Glutamatergic neuron (in vitro differentiated cells): ENCODE data around the gene NME5. TPM values are rescaled to one million over a fixed set of nuclear protein-coding genes. Genes with fewer than 3 reads are reported as not detected.
"Not testable (repeated sequence)": the region's sequence is repeated elsewhere in the genome, so short reads cannot be mapped to it uniquely, and the experiment has no call there.

Experiments
- DNase-seq: peaks from one replicate; pipeline ENCODE4 v3.0.0; 2022
- H3K27ac Mint-ChIP-seq: one replicate; pipeline ENCODE4 v1.8.0; 2020; ENCODE audit warnings: mild to moderate bottlenecking, mixed read lengths, inconsistent platforms; ENCODE audit not compliant: unreplicated experiment
- H3K27me3 Mint-ChIP-seq: one replicate; pipeline ENCODE4 v1.8.0; 2020; ENCODE audit warnings: mild to moderate bottlenecking, moderate library complexity, mixed read lengths, inconsistent platforms; ENCODE audit not compliant: unreplicated experiment
- H3K36me3 Mint-ChIP-seq: one replicate; pipeline ENCODE4 v1.8.0; 2020; ENCODE audit warnings: mild to moderate bottlenecking, mixed read lengths, inconsistent platforms; ENCODE audit not compliant: unreplicated experiment
- H3K4me1 Mint-ChIP-seq: one replicate; pipeline ENCODE4 v1.8.0; 2020; ENCODE audit warnings: mild to moderate bottlenecking, low read depth, mixed read lengths, inconsistent platforms; ENCODE audit not compliant: unreplicated experiment
- H3K4me3 Mint-ChIP-seq: one replicate; pipeline ENCODE4 v1.8.0; 2020; ENCODE audit warnings: mild to moderate bottlenecking, mixed read lengths, inconsistent platforms; ENCODE audit not compliant: unreplicated experiment
- H3K9me3 Mint-ChIP-seq: one replicate; pipeline ENCODE4 v1.8.0; 2020; ENCODE audit warnings: mild to moderate bottlenecking, moderate library complexity, mixed read lengths, inconsistent platforms; ENCODE audit not compliant: unreplicated experiment
- CTCF ChIP-seq: fragments of 200-600 bp; sonication (generic); IDR thresholded peaks from one replicate; pipeline ENCODE4 v1.5.0; 2021; ENCODE audit not compliant: partially characterized antibody, unreplicated experiment
- total RNA-seq: library from RNA; stranded (reverse); fragmentation: NEBNext Ultra II Directional; extraction: Animal tissue kit (Norgen Biotek cat#: 25700); gene quantifications from one replicate; pipeline ENCODE4 v1.2.1, GENCODE V29; 2021; ENCODE audit not compliant: unreplicated experiment

NME5 gene
- total RNA-seq, 1 donor from 2014 or later: 0.71 TPM

DNA sequence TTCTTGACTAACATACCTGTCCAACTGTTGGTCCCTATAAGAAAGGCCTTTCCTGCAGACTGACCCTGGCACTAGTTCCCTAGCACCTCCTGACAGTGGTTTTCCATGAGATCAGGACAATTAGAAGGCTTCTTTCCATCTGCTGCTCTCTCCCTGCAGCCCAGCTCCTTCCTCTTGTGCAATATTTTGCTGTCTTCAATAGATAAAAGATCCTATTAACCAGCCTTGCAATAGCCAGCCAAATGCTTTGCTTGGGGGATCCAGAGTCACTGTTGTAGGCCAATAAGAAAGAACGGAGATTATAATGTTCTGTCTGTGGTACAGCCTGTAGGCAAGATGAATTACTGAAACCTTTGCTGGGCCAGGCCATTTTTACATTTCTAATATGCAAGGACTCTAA lies 18.4 kb upstream of the NME5 start:
- TF ChIP-seq CTCF: no peak
- H3K27ac Mint-ChIP-seq: no peak overlapping the region
- no peak overlapping the region for H3K4me3 Mint-ChIP-seq
- no peak for DNase-seq
- no peaks in the 10 kb centered on the region for H3K36me3 Mint-ChIP-seq
- no peaks in the 10 kb centered on the region for H3K9me3 Mint-ChIP-seq
- no peaks in the 10 kb centered on the region for H3K27me3 Mint-ChIP-seq
- no peaks in the 10 kb centered on the region for H3K4me1 Mint-ChIP-seq

- H3K27ac Mint-ChIP-seq, H3K27me3 Mint-ChIP-seq, H3K36me3 Mint-ChIP-seq, H3K4me1 Mint-ChIP-seq, H3K9me3 Mint-ChIP-seq, DNase-seq, H3K4me3 Mint-ChIP-seq: not testable (repeated sequence)
Observed at GRCh38 chr5:138155977-138156376, 16.7 kb upstream of the NME5 start.

DNA sequence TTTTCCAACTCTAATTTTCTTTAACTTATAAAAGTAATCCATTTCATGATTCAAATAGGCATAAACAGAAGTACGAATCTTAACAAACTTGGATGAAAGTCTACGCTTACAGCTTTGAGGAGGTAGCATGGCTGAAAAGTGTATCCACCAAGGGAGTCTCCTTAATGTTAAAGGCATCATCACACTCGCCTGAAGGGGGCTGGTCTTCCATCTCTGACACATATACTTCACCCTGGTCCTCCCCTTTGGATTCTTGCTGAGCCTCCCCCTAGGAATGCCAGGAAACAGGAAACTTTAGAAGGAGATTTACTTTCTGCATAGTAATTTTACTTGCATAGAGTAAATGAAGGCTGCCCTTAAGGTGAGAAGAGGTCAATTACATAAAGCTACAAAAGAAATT lies 10.3 kb upstream of the NME5 start:
- Mint-ChIP-seq H3K9me3 (no peaks in the 10 kb centered on the region), H3K36me3 (no peaks in the 10 kb centered on the region), H3K4me1 (no peaks in the 10 kb centered on the region), H3K4me3 (no peak overlapping the region), H3K27me3 (no peaks in the 10 kb centered on the region), H3K27ac (no peak overlapping the region)
- TF ChIP-seq CTCF: no peak
- DNase-seq: no peak

- Mint-ChIP-seq H3K27ac (no peak overlapping the region), H3K27me3 (no peaks in the 10 kb centered on the region), H3K9me3 (no peaks in the 10 kb centered on the region), H3K4me3 (no peak overlapping the region), H3K4me1 (no peaks in the 10 kb centered on the region), H3K36me3 (no peaks in the 10 kb centered on the region)
- no peak for TF ChIP-seq CTCF
- DNase-seq: no peak
Observed at GRCh38 chr5:138148811-138149210, 9.6 kb upstream of the NME5 start.

GRCh38 chr5:138143578-138143977 lies 4.3 kb upstream of the NME5 start:
- H3K36me3 Mint-ChIP-seq, H3K4me1 Mint-ChIP-seq, H3K9me3 Mint-ChIP-seq, DNase-seq, H3K27ac Mint-ChIP-seq, H3K4me3 Mint-ChIP-seq, H3K27me3 Mint-ChIP-seq: not testable (repeated sequence)

- no peak overlapping the region for H3K27ac Mint-ChIP-seq
- DNase-seq: no peak
- no peaks in the 10 kb centered on the region for H3K36me3 Mint-ChIP-seq
- H3K4me1 Mint-ChIP-seq: no peaks in the 10 kb centered on the region
- no peak overlapping the region for H3K4me3 Mint-ChIP-seq
- no peaks in the 10 kb centered on the region for H3K27me3 Mint-ChIP-seq
- no peak for TF ChIP-seq CTCF
- H3K9me3 Mint-ChIP-seq: peaks cover 1% of the 10 kb centered on the region
Observed at GRCh38 chr5:138141734-138142133, 2.5 kb upstream of the NME5 start.
